ENCODE data around the gene UBAP2.

UBAP2 gene

GRCh38 chr9:33880211-33881089 is 168.2 kb downstream of the UBAP2 start:
- DNase-seq (ENCODE audit: low read depth, low spot score): no peak

- DNase-seq (ENCODE audit: low read depth, low spot score): no peak
Measured at GRCh38 chr9:33878691-33879366, 169.9 kb downstream of the UBAP2 start.

GRCh38 chr9:33877727-33878489 is 170.8 kb downstream of the UBAP2 start:
- no peak for DNase-seq (ENCODE audit: low read depth, low spot score)

All from brain pericyte (primary cell).